Gastroesophageal sphincter (tissue), 4 donors: ENCODE measurements around the gene MCRIP1. TPM values are rescaled to one million over a fixed set of nuclear protein-coding genes. Genes with fewer than 3 reads are reported as not detected.
A peak's percentile ranks its signal among the peaks of the same experiment; 100 is the strongest.

Experiments used
- ATAC-seq: fragments of 150-250 bp; one replicate; pipeline ENCODE4 v1.9.1; 2016; ENCODE audit warnings: mild to moderate bottlenecking, moderate library complexity
- H3K27ac ChIP-seq, 4 donors: fragments of 200-600 bp; sonication (generic) in 3 of 4; 1 replicate in 3 of 4; 2 replicates in 1 of 4; pipeline ENCODE4 v1.5.1; 2016 to 2019
- H3K27me3 ChIP-seq: fragments of 200-600 bp; sonication (generic); one replicate; pipeline ENCODE4 v1.5.1; 2019
- H3K36me3 ChIP-seq, 2 donors: fragments of 200-600 bp; sonication (generic); one replicate each; pipeline ENCODE4 v1.5.1; 2019; ENCODE audit warnings: control low read depth in 1 of 2
- H3K4me1 ChIP-seq, 3 donors: fragments of 200-600 bp; sonication (generic); 1 replicate in 2 of 3; 2 replicates in 1 of 3; pipeline ENCODE4 v1.5.1; 2016 to 2019; ENCODE audit warnings: control low read depth in 2 of 3
- H3K4me3 ChIP-seq, 2 donors: fragments of 200-600 bp; sonication (generic); one replicate each; pipeline ENCODE4 v1.5.1; 2019; ENCODE audit warnings: mild to moderate bottlenecking in 1 of 2, moderate library complexity in 1 of 2
- H3K9me3 ChIP-seq, 3 donors: fragments of 200-600 bp; sonication (generic); one replicate each; pipeline ENCODE4 v1.5.1; 2017 to 2019; ENCODE audit warnings: control low read depth in 2 of 3
- EP300 ChIP-seq: sonication (generic); formaldehyde crosslinking; IDR thresholded peaks from one replicate; pipeline ENCODE4 v1.6.1; 2017; ENCODE audit warnings: antibody characterized with exemption, mild to moderate bottlenecking
- POLR2A ChIP-seq, 2 donors: fragments of 450-650 bp; IDR thresholded peaks; one replicate each; pipeline ENCODE4 v1.6.1; 2017; ENCODE audit warnings: antibody characterized with exemption in 2 of 2, mild to moderate bottlenecking in 2 of 2, moderate library complexity in 1 of 2
- POLR2AphosphoS5 ChIP-seq: sonication (generic); formaldehyde crosslinking; IDR thresholded peaks from one replicate; pipeline ENCODE4 v1.6.1; 2017; ENCODE audit warnings: antibody characterized with exemption
- WGBS, 2 donors: methylation state at CpG; one replicate each; pipeline ENCODE4 v1.1.5; 2018; ENCODE audit warnings: low coverage in 1 of 2; 5-methylcytosine and 5-hydroxymethylcytosine counted together
- total RNA-seq, 4 donors: library from RNA; depleted of rRNA; stranded (reverse); fragments of >200 nt; gene quantifications; one replicate each; pipeline ENCODE4 v1.1.0, GENCODE V29; 2016
- TF ChIP-seq, protein P1 (sequence below), 4 experiments: fragments of 200-600 bp in 2 of 4; fragments of 450-650 bp in 2 of 4; sonication (generic) in 1 of 4; IDR thresholded peaks; one replicate each; pipeline ENCODE4 v1.5.1; 2017 to 2019; ENCODE audit warnings: antibody characterized with exemption in 4 of 4, mild to moderate bottlenecking in 2 of 4, moderate library complexity in 2 of 4

The MCRIP1 gene
- total RNA-seq, 4 donors from 2014 or later: 70.4 to 131 (median 85.9) TPM

DNA sequence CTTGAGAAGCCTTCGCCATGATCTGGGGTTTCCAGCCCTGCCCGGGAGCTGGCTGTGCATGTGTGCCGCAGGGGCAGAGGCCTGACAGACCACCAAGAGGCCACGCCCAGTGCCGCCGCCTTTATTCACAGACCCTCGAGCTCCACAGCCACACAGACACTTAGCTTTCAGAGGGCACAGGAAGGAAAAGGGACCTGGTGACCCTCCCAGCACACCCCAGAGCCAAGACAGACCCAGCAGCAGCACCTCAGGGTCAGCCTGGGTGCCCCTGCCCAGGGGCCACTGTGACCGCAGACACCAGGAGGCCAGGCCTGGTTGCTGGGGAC is 10.8 kb downstream of the MCRIP1 start:
- no peaks in the 10 kb centered on the region for H3K9me3 ChIP-seq
- H3K4me1 ChIP-seq: peaks cover 0 to 36% (median 11%) of the 10 kb centered on the region in 3 donors
- no peak overlapping the region for H3K4me3 ChIP-seq
- H3K27ac ChIP-seq: peak overlapping the region; percentile 5 to 86 (median 78)
- ATAC-seq: no peak
- no CpG with 5 or more reads among the region's 8 CpGs for WGBS, 2 donors
- peaks cover 0 to 28% of the 10 kb centered on the region in 2 donors for H3K36me3 ChIP-seq
- peaks cover 24% of the 10 kb centered on the region for H3K27me3 ChIP-seq
- no peak for TF ChIP-seq EP300
- TF ChIP-seq POLR2AphosphoS5: no peak
- TF ChIP-seq POLR2A (IDR thresholded peaks at IDR 0.05): no peak
- TF ChIP-seq, protein P1, sequence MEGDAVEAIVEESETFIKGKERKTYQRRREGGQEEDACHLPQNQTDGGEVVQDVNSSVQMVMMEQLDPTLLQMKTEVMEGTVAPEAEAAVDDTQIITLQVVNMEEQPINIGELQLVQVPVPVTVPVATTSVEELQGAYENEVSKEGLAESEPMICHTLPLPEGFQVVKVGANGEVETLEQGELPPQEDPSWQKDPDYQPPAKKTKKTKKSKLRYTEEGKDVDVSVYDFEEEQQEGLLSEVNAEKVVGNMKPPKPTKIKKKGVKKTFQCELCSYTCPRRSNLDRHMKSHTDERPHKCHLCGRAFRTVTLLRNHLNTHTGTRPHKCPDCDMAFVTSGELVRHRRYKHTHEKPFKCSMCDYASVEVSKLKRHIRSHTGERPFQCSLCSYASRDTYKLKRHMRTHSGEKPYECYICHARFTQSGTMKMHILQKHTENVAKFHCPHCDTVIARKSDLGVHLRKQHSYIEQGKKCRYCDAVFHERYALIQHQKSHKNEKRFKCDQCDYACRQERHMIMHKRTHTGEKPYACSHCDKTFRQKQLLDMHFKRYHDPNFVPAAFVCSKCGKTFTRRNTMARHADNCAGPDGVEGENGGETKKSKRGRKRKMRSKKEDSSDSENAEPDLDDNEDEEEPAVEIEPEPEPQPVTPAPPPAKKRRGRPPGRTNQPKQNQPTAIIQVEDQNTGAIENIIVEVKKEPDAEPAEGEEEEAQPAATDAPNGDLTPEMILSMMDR (IDR thresholded peaks at IDR 0.05): no peak

DNA sequence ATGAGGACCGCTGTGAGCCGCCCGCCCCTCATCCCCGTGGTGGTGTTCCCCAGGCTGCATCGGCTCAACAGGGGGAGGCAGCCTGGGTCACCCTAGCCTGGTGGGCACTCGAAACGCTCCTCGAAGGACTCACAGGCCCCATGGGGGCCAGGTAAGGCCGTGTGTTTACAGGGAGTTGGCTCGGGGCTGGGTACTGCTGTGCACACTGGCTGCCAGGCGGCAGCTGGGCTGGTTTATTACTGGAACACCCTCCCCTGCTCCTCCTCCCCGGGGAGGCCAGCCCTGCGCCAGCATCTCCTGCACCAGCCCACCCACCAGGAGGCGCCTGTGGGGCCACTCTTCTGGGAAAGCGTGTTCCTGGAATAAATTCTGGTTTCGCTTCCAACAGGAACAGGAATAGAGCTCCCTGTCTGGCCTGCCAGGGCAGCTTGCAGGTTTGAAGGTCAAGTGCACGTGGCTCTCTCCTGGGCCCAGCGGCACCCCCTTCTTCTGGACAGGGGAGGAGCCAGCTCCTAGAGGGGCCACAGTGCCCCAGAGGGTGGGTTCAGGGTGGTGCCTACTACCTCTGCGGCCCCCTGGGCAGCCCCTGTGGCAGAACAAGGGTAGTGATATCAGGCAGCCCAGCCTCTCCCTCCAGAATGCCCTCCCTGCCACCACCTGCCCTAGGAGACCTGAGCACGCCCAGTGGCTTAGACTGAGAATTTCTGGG is 11.3 kb downstream of the MCRIP1 start:
- H3K4me1 ChIP-seq: peaks cover 0 to 36% (median 11%) of the 10 kb centered on the region in 3 donors
- 7% methylated on average over 5 of the region's 20 CpGs; no CpG with 5 or more reads in 1 of the 2 donors for WGBS, 2 donors
- H3K9me3 ChIP-seq: no peaks in the 10 kb centered on the region
- peaks cover 29% of the 10 kb centered on the region for H3K27me3 ChIP-seq
- TF ChIP-seq POLR2AphosphoS5: peak; percentile 78
- TF ChIP-seq POLR2A (IDR thresholded peaks at IDR 0.05): no peak
- TF ChIP-seq, protein P1 (IDR thresholded peaks at IDR 0.05): peak in 3 of 4 experiments; percentile 64 to 76 (median 71)
- no peak for TF ChIP-seq EP300
- ATAC-seq: peak; percentile 91
- peak overlapping the region; percentile 5 to 86 (median 78) for H3K27ac ChIP-seq
- H3K4me3 ChIP-seq: no peak overlapping the region
- H3K36me3 ChIP-seq: peaks cover 0 to 28% of the 10 kb centered on the region in 2 donors

DNA sequence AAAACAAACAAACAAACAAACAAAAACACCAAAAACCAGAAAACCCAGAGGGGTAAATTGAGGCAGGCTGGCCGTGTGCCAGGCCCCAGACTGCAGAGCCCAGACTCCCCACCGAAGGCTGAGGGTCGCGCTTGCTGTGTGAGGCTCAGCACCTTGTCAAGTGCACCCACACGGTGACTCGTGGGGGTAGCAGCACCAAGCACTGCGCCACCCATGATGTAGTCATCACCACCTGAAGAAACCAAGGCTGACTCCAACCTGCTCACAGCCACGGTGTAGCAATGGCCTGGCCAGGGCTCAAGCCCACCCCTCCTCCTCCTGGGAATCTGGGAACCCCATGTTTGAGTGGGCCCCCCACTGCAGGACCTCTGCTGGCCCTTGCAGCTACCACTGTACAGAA is 11.9 kb downstream of the MCRIP1 start:
- H3K4me1 ChIP-seq: peaks cover 0 to 34% (median 11%) of the 10 kb centered on the region in 3 donors
- TF ChIP-seq POLR2AphosphoS5 (no peak), EP300 (no peak), POLR2A (IDR thresholded peaks at IDR 0.05) (no peak)
- TF ChIP-seq, protein P1 (IDR thresholded peaks at IDR 0.05): no peak
- 86% methylated on average over 4 of the region's 8 CpGs; no CpG with 5 or more reads in 1 of the 2 donors for WGBS, 2 donors
- H3K27ac ChIP-seq: peak overlapping the region in 3 of 4 donors; percentile 76 to 86 (median 79)
- H3K36me3 ChIP-seq: peaks cover 0 to 28% of the 10 kb centered on the region in 2 donors
- H3K9me3 ChIP-seq: no peaks in the 10 kb centered on the region
- H3K27me3 ChIP-seq: peaks cover 35% of the 10 kb centered on the region
- no peak overlapping the region for H3K4me3 ChIP-seq
- ATAC-seq: no peak

DNA sequence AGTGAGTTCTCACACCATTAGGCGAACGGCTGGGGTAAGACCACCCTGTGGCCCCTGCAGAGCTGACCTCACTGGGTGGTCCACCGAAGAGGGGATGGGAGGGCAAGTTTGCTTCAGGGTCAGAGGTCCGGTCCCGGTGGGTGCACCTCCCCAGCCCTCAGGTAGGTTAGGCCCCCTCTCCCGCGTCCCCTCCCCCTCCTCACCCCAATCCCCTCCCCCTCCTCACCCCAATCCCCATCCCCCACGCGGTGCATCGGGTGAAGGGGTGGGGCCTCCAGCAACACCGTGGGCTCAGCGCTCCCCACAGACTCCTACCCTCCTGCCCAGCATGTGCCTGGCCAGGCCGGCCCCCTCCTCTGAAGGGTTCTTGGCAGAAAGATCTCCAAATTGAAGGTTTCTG is 13.4 kb downstream of the MCRIP1 start:
- Histone ChIP-seq H3K36me3 (peaks cover 0 to 27% of the 10 kb centered on the region in 2 donors), H3K9me3 (no peaks in the 10 kb centered on the region), H3K4me3 (no peak overlapping the region), H3K27ac (no peak overlapping the region), H3K27me3 (peaks cover 49% of the 10 kb centered on the region), H3K4me1 (peaks cover 0 to 24% (median 11%) of the 10 kb centered on the region in 3 donors)
- WGBS, 2 donors: no CpG with 5 or more reads among the region's 13 CpGs
- TF ChIP-seq EP300 (no peak), POLR2A (IDR thresholded peaks at IDR 0.05) (no peak), POLR2AphosphoS5 (no peak)
- TF ChIP-seq, protein P1 (IDR thresholded peaks at IDR 0.05): no peak
- no peak for ATAC-seq

DNA sequence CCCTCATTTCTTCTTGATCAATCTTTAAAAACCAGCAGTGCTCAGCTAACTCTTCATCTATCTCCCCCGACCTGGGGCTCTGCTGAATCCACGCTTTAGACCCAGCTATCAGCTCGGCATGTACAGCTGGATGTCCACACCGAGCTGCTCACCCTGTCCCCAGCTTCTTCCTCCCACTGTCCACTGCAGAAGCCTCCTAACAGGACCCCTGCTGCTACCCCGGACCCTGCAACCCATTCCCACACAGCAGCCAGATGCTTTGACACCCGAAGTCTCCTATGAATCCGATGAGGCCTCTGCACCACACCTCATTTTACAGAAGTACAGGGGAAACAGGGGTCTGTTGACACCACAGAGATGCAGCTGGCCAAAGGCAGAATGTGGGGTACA is 15.3 kb downstream of the MCRIP1 start:
- Histone ChIP-seq H3K9me3 (no peaks in the 10 kb centered on the region), H3K4me1 (peaks cover 0 to 18% (median 11%) of the 10 kb centered on the region in 3 donors), H3K27ac (no peak overlapping the region), H3K4me3 (no peak overlapping the region), H3K27me3 (peaks cover 67% of the 10 kb centered on the region), H3K36me3 (peaks cover 0 to 8% of the 10 kb centered on the region in 2 donors)
- ATAC-seq: no peak
- 25 to 28% methylated on average over 6 to 7 of the region's 7 CpGs for WGBS, 2 donors
- TF ChIP-seq, protein P1 (IDR thresholded peaks at IDR 0.05): no peak
- no peak for TF ChIP-seq EP300
- TF ChIP-seq POLR2AphosphoS5: no peak
- no peak for TF ChIP-seq POLR2A (IDR thresholded peaks at IDR 0.05)
